Measurements from ENCODE around the gene SLC36A1.

Gene SLC36A1

DNA sequence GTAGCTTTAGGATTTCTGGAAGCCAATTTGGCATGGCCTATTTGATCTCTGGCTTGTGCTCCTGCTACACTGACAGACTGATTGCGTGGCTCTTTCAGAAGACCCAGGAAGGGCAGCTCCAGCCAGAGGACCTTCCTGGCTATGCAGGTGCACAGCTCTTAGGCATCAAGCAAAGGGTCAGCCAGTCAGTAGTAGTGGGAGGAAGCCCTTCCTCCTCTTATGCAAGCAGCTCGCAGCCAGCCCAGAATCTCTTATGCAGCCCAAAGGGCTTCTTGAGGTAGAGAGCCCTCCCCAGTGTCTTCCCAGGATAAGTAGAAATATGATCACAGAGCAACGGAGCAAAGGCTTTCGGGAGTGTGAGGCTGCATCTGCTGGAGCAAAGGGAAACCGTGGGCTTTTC lies 43.2 kb downstream of the SLC36A1 start:
- H3K9me3 ChIP-seq = no peaks in the 10 kb centered on the region
- H3K4me3 ChIP-seq (ENCODE audit: low read depth in 1 of 2, low read length in 1 of 2) = no peak overlapping the region
- H3K27ac ChIP-seq = no peak overlapping the region
- no peaks in the 10 kb centered on the region for H3K27me3 ChIP-seq
- peaks cover 11 to 15% of the 10 kb centered on the region in 2 experiments for H3K4me1 ChIP-seq (ENCODE audit: control insufficient read depth in 1 of 2, insufficient read depth in 1 of 2, low read depth in 1 of 2, low read length in 1 of 2)
- TF ChIP-seq CTCF (IDR thresholded peaks at IDR 0.05) = no peak
- peaks cover 77% of the 10 kb centered on the region for H3K36me3 ChIP-seq

DNA sequence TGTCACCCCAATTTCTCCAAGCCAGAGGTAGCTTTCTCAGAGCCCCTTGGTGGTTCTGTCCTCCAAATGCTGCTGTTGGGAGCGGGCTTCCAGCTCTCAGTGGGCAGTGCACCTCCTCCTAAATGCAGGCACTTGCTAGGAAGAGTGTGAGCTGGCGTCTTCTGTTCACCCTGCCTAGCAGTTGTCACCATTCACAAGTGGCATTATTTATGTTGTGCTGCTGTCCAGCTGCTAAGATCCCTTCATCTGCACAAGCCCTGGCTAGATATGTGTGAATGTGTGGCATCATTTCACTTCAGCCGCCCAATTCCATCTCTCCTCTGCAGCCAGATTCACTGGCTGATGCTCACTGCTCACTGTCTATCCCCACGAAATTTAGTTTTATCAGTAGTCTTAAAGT lies 43.7 kb downstream of the SLC36A1 start:
- H3K9me3 ChIP-seq = no peaks in the 10 kb centered on the region
- no peak overlapping the region for H3K27ac ChIP-seq
- H3K36me3 ChIP-seq = peaks cover 73% of the 10 kb centered on the region
- no peak for TF ChIP-seq CTCF (IDR thresholded peaks at IDR 0.05)
- no peaks in the 10 kb centered on the region for H3K27me3 ChIP-seq
- H3K4me1 ChIP-seq (ENCODE audit: control insufficient read depth in 1 of 2, insufficient read depth in 1 of 2, low read depth in 1 of 2, low read length in 1 of 2) = peaks cover 14 to 15% of the 10 kb centered on the region in 2 experiments
- H3K4me3 ChIP-seq (ENCODE audit: low read depth in 1 of 2, low read length in 1 of 2) = no peak overlapping the region

GRCh38 chr5:151492729-151493128 lies 45.3 kb downstream of the SLC36A1 start:
- Histone ChIP-seq H3K27me3 (no peaks in the 10 kb centered on the region), H3K36me3 (peaks cover 56% of the 10 kb centered on the region), H3K4me3 (ENCODE audit: low read depth in 1 of 2, low read length in 1 of 2) (no peak overlapping the region), H3K9me3 (no peaks in the 10 kb centered on the region), H3K27ac (no peak overlapping the region), H3K4me1 (ENCODE audit: control insufficient read depth in 1 of 2, insufficient read depth in 1 of 2, low read depth in 1 of 2, low read length in 1 of 2) (peaks cover 20 to 24% of the 10 kb centered on the region in 2 experiments)
- TF ChIP-seq CTCF (IDR thresholded peaks at IDR 0.05) = no peak

DNA sequence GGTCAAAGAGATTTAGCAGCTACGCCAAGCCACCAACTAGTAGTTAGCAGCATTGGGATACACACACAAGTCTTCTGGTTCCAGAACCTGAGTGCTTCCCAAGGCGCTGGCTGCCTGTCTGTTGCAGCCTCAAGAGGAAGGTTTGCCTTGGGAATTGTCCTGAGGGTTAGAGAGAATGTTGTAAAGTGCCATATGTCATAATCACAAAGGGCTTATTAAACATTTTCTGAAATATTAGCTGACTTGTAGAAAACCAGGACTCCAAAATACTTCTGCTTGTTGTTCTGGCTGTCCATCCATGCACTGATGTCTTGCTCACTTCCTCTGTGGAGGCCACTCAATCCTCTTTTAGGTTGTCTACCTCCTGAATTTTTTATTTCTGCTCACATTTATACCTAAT lies 46.3 kb downstream of the SLC36A1 start:
- no peak for TF ChIP-seq CTCF (IDR thresholded peaks at IDR 0.05)
- Histone ChIP-seq H3K27me3 (no peaks in the 10 kb centered on the region), H3K27ac (peak overlapping the region; percentile 28), H3K4me3 (ENCODE audit: low read depth in 1 of 2, low read length in 1 of 2) (no peak overlapping the region), H3K36me3 (peaks cover 47% of the 10 kb centered on the region), H3K4me1 (ENCODE audit: control insufficient read depth in 1 of 2, insufficient read depth in 1 of 2, low read depth in 1 of 2, low read length in 1 of 2) (peaks cover 29 to 33% of the 10 kb centered on the region in 2 experiments), H3K9me3 (no peaks in the 10 kb centered on the region)

- H3K27me3 ChIP-seq = no peaks in the 10 kb centered on the region
- no peak for TF ChIP-seq CTCF (IDR thresholded peaks at IDR 0.05)
- H3K27ac ChIP-seq = no peak overlapping the region
- peaks cover 30% of the 10 kb centered on the region for H3K36me3 ChIP-seq
- no peak overlapping the region for H3K4me3 ChIP-seq (ENCODE audit: low read depth in 1 of 2, low read length in 1 of 2)
- H3K9me3 ChIP-seq = no peaks in the 10 kb centered on the region
- H3K4me1 ChIP-seq (ENCODE audit: control insufficient read depth in 1 of 2, insufficient read depth in 1 of 2, low read depth in 1 of 2, low read length in 1 of 2) = peaks cover 44 to 49% of the 10 kb centered on the region in 2 experiments
Measured at GRCh38 chr5:151495320-151495719, 47.9 kb downstream of the SLC36A1 start.

- H3K9me3 ChIP-seq = no peaks in the 10 kb centered on the region
- peaks cover 23% of the 10 kb centered on the region for H3K36me3 ChIP-seq
- no peaks in the 10 kb centered on the region for H3K27me3 ChIP-seq
- H3K4me1 ChIP-seq (ENCODE audit: control insufficient read depth in 1 of 2, insufficient read depth in 1 of 2, low read depth in 1 of 2, low read length in 1 of 2) = peaks cover 50 to 54% of the 10 kb centered on the region in 2 experiments
- H3K4me3 ChIP-seq (ENCODE audit: low read depth in 1 of 2, low read length in 1 of 2) = no peak overlapping the region
- no peak overlapping the region for H3K27ac ChIP-seq
- TF ChIP-seq CTCF (IDR thresholded peaks at IDR 0.05) = no peak
Measured at GRCh38 chr5:151496041-151496484, 48.7 kb downstream of the SLC36A1 start.

Data from neutrophil (primary cell).